Hematopoietic multipotent progenitor cell treated with erythropoietin and hydrocortisone succinate and interleukin-3 and kit ligand, for 15 days (in vitro differentiated cells): Measurements from ENCODE around the gene NUP85.
"Not testable (repeated sequence)": the region's sequence is repeated elsewhere in the genome, so short reads cannot be mapped to it uniquely, and the experiment has no call there.

Experiments used
- DNase-seq: peaks from one replicate; pipeline ENCODE4 v3.0.0-alpha.2; 2015; ENCODE audit warnings: low spot score

The NUP85 gene

GRCh38 chr17:75267411-75268232 is 62.1 kb downstream of the NUP85 start:
- no peak for DNase-seq

DNA sequence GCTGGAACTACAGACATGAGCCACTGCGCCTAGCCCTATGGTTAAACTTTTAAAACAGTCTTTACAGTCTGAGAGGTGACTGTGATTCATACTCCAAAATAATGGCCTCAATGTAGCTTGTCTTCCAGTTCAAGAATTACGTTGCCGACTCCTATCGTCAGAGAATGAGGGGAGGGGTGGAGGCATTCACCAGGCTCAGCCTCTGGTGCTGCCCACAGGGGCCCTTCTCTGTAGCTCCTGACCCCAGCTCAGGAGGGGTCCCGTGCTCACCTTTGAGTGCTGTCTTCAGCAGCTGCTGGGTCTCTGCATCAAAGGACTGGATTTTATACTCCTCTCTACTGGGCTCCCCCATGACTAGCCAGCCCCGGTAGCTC is 64.4 kb downstream of the NUP85 start:
- DNase-seq = no peak

DNA sequence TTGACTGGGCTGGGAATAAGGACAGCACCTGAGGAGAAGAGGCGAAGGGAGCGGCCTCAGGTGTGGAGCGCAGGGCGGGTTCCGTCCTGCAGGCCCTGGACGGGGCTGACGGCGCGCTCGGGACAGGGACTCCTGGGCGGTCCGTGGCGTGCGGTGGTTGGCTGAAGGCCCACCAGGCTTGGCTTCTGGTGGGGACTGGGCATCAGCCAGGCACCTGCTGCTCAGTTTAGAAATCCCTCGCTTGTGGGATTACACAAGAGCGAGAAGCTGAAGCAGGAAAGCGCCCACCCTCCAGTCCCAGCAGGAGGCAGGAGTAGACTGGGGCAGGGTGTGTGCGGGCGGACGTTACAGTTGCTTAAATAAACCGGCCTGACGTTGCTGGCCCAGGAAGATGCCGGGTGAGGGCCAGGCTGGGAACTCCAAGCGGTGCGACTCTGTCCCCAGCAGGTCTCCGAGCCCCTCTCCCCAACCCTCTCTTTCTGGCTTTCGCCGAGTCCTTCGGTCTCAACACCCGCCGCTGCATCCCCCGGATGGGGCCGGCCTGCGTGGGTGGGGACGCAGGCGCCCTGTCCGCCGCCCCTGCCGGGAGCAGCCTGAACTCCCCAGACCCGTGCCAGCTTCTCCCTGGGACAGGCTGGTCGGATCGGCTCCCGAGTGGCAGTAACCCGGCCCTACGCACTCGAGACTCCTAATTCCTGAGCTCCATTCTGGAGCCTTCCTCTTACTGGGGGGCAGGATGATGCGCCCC is 64.9 kb downstream of the NUP85 start:
- DNase-seq = peak; percentile 42

DNA sequence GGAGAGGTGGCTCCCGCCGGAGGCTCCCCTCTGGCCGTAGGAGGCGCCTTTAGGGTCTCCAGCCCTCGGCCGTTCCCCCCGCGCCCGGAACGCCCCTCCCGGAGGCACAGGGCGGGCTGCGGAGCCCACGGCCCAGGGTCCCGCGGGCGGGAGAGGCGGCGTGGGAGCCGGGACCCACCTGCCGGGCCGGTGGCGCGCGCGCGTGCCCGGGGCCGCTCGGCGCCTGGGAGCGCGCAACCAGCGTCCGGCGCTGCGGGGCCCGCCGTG is 65.4 kb downstream of the NUP85 start, which contains the start of gene MIF4GD:
MIF4GD (minus strand) TSS at position 266 of the 267 bp plus-strand sequence. CDS start 1,036 bp downstream, outside the sequence.
- DNase-seq = no peak

DNA sequence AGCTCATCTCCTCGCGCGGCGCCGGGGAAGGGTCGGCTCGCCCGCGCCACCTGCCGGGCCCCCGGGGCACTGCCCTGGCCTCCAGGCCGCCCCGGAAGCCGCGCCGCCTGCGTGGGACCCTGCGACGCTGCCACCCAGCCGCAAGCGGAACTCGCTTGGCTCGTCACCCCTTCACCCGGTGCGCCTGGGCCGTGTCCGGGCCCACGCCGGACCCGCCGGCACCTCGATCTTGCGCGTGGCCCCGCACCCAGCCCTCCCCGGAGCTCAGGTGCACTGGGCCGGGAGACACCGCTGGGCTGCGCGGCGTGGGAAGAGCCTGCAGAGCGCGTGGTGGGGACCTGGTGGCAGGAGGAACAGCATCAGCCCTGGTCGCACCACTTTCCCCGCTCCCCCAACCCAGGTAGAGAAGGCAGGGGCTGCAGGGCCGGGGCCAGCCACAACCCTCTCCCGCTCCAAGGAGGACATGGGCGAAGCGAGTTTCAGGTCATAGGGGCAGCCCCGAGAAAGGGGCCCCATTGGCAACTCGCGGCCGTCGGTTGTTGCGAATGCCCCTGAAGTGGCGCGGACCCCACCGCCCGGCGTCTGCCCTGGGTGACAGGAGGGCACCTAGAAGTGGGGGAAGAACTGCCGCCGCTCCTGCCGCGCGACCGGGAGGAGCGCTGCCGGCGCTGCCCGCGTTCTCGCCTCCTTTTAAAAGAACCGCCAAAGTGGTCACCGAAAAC is 65.9 kb downstream of the NUP85 start:
- peak; percentile 84 for DNase-seq

DNA sequence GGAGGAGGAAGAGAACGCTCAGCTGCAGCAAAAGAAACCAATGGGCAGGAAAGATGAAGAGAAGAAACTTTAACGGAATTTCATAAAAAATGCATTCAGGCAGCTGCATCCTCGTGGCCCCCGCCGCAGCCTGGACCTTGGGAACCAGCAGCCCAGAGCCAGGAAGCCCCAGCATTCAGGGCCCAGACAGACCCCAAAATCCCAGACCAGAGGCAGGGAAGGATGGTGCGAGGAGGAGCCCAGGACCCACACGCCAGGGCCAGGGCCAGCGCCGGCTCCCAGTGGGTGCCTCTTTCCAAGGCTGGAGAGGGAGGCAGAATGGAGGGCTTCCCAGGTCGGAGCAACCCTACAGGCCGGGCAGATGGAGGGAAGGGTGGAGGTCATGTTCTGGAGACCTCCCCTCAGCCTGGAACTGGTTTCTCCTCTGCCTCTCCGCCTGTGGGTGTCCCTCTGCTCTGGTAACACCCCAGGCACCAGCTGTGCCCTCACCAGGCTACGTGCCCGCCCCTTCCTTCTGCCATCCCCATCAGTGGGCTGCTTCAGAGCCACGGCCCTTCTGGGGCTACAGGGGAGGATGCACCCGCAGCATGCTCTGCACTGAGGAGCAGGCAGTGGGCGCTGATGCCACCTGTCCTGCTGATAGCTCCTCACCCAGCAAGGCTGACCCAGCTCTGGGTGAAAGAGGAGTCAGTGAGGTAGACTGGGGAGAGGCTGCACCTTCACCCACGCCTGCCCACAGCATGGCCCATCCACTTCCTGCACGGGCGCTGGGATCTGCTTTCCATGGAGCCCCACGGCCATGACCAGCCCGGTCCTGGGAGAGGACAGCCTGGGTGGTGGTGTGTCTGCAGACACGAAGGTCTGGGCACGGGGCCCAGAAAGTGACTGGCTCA is 66.7 kb downstream of the NUP85 start:
- no peak for DNase-seq

GRCh38 chr17:75272848-75273184 is 67.3 kb downstream of the NUP85 start:
- no peak for DNase-seq

DNA sequence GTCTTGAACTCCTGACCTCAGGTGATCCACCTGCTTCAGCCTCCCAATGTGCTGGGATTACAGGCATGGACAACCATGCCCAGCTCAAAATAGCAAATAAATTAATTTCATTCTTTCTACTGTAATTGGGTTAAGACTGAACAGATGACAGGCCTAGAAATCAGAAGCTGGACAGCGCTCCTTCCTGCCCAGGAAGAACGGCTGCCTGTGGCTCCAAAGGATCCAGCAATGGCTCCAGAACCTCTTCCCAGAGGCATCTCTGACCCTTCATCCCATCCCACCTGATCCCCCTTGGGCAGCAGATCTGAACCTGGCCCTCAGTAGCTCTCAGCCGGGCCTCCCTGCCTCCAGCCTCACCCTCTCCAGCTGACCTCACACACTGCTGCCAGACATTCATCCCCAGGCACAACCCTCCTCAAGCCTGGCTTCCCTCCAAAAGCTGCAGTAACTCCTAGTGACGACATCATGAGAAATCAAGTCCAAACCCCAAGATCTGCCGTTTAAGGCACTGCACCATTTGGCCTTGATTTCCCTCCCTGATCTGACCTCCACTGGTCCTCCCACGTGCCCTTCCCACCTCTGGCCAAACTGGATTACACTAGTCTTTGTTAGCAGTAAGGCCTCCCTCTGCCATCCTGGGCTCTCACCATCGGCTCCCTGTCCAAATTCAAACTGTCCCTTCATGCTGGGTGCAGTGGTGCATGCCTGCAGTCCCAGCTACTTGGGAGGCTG is 68.7 kb downstream of the NUP85 start:
- no peak for DNase-seq

DNA sequence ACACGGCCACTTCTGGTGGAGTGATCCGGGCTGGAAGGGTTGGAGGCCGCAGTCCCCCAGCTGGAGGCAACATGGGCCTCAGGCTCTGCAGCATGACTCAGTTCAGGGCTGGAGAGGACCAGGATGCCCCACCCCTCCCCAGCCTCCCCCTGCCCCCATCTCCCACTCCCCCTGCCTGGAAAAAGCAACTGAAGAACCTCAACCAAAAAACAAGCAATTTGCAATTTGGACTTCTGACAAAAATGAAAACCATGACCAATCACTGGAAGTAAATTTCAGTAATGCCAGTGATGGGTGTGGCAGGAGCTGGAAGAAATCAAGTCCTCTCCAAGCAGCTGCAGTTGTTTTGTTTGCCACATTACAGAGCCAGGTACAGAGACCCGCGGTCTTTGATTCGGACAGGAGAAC is 72.2 kb downstream of the NUP85 start:
- no peak for DNase-seq

- DNase-seq = not testable (repeated sequence)
Observed at GRCh38 chr17:75280189-75280588, 74.7 kb downstream of the NUP85 start.

GRCh38 chr17:75285123-75285522 is 79.6 kb downstream of the NUP85 start:
- DNase-seq = no peak
